HCT116 (cell line): ENCODE results near the gene GMDS. TPM values are rescaled to one million over a fixed set of nuclear protein-coding genes. Genes with fewer than 3 reads are reported as not detected.

Experiments
- ATAC-seq: fragments of 200-7000 bp; cut with Tn5 transposase; 2 replicates; pipeline ENCODE4 v1.9.1; 2020; ENCODE audit warnings: mild to moderate bottlenecking, moderate library complexity
- BruUV-seq: library from RNA; stranded (reverse); fragments of 400-500 nt; replicated peaks from 2 replicates; lab custom pipeline; 2021; lab: Mats Ljungman, UMichigan
- CTCF ChIA-PET: fragments of 300-600 bp; sonication (Branson Sonifier 250); formaldehyde crosslinking; loops from one replicate; lab custom pipeline; 2021; ENCODE audit warnings: antibody characterized with exemption; lab: Charles Lee
- POLR2A ChIA-PET: fragments of 300-600, 350-600 bp; sonication (Branson Sonifier 250); formaldehyde crosslinking; loops from one replicate; lab custom pipeline; 2021; ENCODE audit warnings: antibody characterized with exemption; lab: Charles Lee
- RAD21 ChIA-PET, 2 experiments: fragments of 300-600 bp; sonication (Branson Sonifier 250); formaldehyde crosslinking; loops; one replicate each; lab custom pipeline; 2023; ENCODE audit warnings: low total read pairs in 2 of 2; ENCODE audit not compliant: uncharacterized antibody in 2 of 2, unreplicated experiment in 2 of 2, low non-redundant PET in 1 of 2; lab: Charles Lee
- DNase-seq: peaks from one replicate; pipeline ENCODE4 v3.0.0-alpha.2; 2010; ENCODE audit warnings: low read depth, low spot score
- H2AFZ ChIP-seq: fragments of 200-600 bp; shearing (Covaris generic), sonication (generic); 2 replicates; pipeline ENCODE4 v1.6.1; 2017; ENCODE audit warnings: low read depth, mixed run types, mixed read lengths, antibody characterized with exemption, low read length; ENCODE audit not compliant: poor library complexity, severe bottlenecking
- H3K27ac ChIP-seq: 2 replicates; pipeline ENCODE4 v1.5.1; 2012; ENCODE audit warnings: low read depth, low read length
- H3K27me3 ChIP-seq: fragments of 200-600 bp; sonication (generic); 2 replicates; pipeline ENCODE4 v1.6.1; 2016; ENCODE audit warnings: mixed run types, low read length, mixed read lengths; ENCODE audit not compliant: insufficient read depth
- H3K36me3 ChIP-seq, 2 experiments: fragments of 200-500 bp in 1 of 2; fragments of 200-600 bp in 1 of 2; sonication (Bioruptor generic) in 1 of 2; sonication (generic) in 1 of 2; 2 replicates each; pipeline versions ENCODE4 v1.5.1 to v1.6.1; 2014 to 2016; ENCODE audit warnings: low read length in 2 of 2, inconsistent platforms in 1 of 2, mixed read lengths in 1 of 2, mixed run types in 1 of 2; ENCODE audit not compliant: insufficient read depth in 2 of 2, control insufficient read depth in 1 of 2
- H3K4me1 ChIP-seq, 2 experiments: fragments of 200-600 bp in 1 of 2; sonication (generic) in 1 of 2; 2 replicates each; pipeline versions ENCODE4 v1.5.1 to v1.6.1; 2012 to 2017; ENCODE audit warnings: low read length in 2 of 2, inconsistent platforms in 1 of 2, mild to moderate bottlenecking in 1 of 2, mixed read lengths in 1 of 2, mixed run types in 1 of 2, moderate library complexity in 1 of 2; ENCODE audit not compliant: insufficient read depth in 2 of 2, control insufficient read depth in 1 of 2
- H3K4me2 ChIP-seq: fragments of 200-600 bp; sonication (generic); 2 replicates; pipeline ENCODE4 v1.6.1; 2017; ENCODE audit warnings: mixed run types, low read length, mixed read lengths
- H3K4me3 ChIP-seq, 2 experiments: fragments of 200-600 bp in 1 of 2; sonication (generic) in 1 of 2; replicated peaks in 1 of 2; 2 replicates each; pipeline ENCODE4 v1.5.1; 2011 to 2016; ENCODE audit warnings: low read length in 2 of 2, control low read depth in 1 of 2, low read depth in 1 of 2, mild to moderate bottlenecking in 1 of 2, mixed read lengths in 1 of 2, mixed run types in 1 of 2
- H3K79me2 ChIP-seq: fragments of 200-600 bp; sonication (generic); 2 replicates; pipeline ENCODE4 v1.6.1; 2017; ENCODE audit warnings: mild to moderate bottlenecking, mixed run types, low read length, moderate library complexity, mixed read lengths; ENCODE audit not compliant: insufficient read depth
- H3K9ac ChIP-seq: fragments of 200-600 bp; sonication (generic); 2 replicates; pipeline ENCODE4 v1.6.1; 2016; ENCODE audit warnings: low read length, mixed read lengths
- H3K9me2 ChIP-seq: fragments of 200-600 bp; sonication (generic), shearing (Covaris generic); 2 replicates; pipeline ENCODE4 v1.6.1; 2017; ENCODE audit warnings: mixed run types, mild to moderate bottlenecking, moderate library complexity; ENCODE audit not compliant: insufficient read depth
- H3K9me3 ChIP-seq, 2 experiments: fragments of 200-500 bp in 1 of 2; fragments of 200-600 bp in 1 of 2; sonication (Bioruptor generic) in 1 of 2; sonication (generic) in 1 of 2; 2 replicates each; pipeline ENCODE4 v1.6.1; 2014 to 2017; ENCODE audit warnings: low read length in 2 of 2, mixed read lengths in 2 of 2, inconsistent platforms in 1 of 2, low read depth in 1 of 2, mild to moderate bottlenecking in 1 of 2, mixed run types in 1 of 2, moderate library complexity in 1 of 2; ENCODE audit not compliant: control insufficient read depth in 1 of 2, insufficient read depth in 1 of 2
- H4K20me1 ChIP-seq: fragments of 200-600 bp; sonication (generic), shearing (Covaris generic); 2 replicates; pipeline ENCODE4 v1.6.1; 2017; ENCODE audit warnings: mixed run types, mild to moderate bottlenecking, moderate library complexity; ENCODE audit not compliant: insufficient read depth
- ATF3 ChIP-seq: IDR thresholded peaks from 2 replicates; pipeline ENCODE4 v1.6.1; 2012
- CBX3 ChIP-seq: IDR thresholded peaks from 2 replicates; pipeline ENCODE4 v1.6.1; 2012; ENCODE audit warnings: low read depth
- CTCF ChIP-seq, 3 experiments: fragments of 200-600 bp in 1 of 3; sonication (generic) in 1 of 3; IDR thresholded peaks in 2 of 3; conservative IDR thresholded peaks in 1 of 3; 2 replicates each; pipeline ENCODE4 v1.5.1; 2012 to 2017; ENCODE audit warnings: low read depth in 2 of 3, low read length in 2 of 3, antibody characterized with exemption in 1 of 3, borderline replicate concordance in 1 of 3, control low read depth in 1 of 3, mild to moderate bottlenecking in 1 of 3, mixed read lengths in 1 of 3, mixed run types in 1 of 3, moderate library complexity in 1 of 3; ENCODE audit not compliant: insufficient read depth in 1 of 3
- EGR1 ChIP-seq: IDR thresholded peaks from 2 replicates; pipeline ENCODE4 v1.6.1; 2012; ENCODE audit warnings: low read depth
- EZH2 ChIP-seq: fragments of 200-600 bp; sonication (generic); IDR thresholded peaks from 2 replicates; pipeline ENCODE4 v1.6.1; 2017; ENCODE audit warnings: antibody characterized with exemption, mixed run types
- EZH2phosphoT487 ChIP-seq: fragments of 200-600 bp; IDR thresholded peaks from 2 replicates; pipeline ENCODE4 v1.6.1; 2018; ENCODE audit warnings: antibody characterized with exemption, borderline replicate concordance
- FOSL1 ChIP-seq: IDR thresholded peaks from 2 replicates; pipeline ENCODE4 v1.6.1; 2012; ENCODE audit warnings: low read depth
- JUND ChIP-seq: IDR thresholded peaks from 2 replicates; pipeline ENCODE4 v1.6.1; 2012
- POLR2A ChIP-seq: IDR thresholded peaks from 2 replicates; pipeline ENCODE4 v1.7.0; 2011; ENCODE audit warnings: borderline replicate concordance; ENCODE audit not compliant: insufficient read depth, insufficient read length; ENCODE audit errors: extremely low read depth
- POLR2AphosphoS5 ChIP-seq: IDR thresholded peaks from 2 replicates; pipeline ENCODE4 v1.6.1; 2011; ENCODE audit warnings: mild to moderate bottlenecking, low read depth, low read length, moderate library complexity
- RAD21 ChIP-seq: IDR thresholded peaks from 2 replicates; pipeline ENCODE4 v1.6.1; 2012; ENCODE audit warnings: low read depth, mild to moderate bottlenecking
- SIN3A ChIP-seq: IDR thresholded peaks from 2 replicates; pipeline ENCODE4 v1.6.1; 2012; ENCODE audit warnings: low read depth
- SP1 ChIP-seq: IDR thresholded peaks from 2 replicates; pipeline ENCODE4 v1.6.1; 2012; ENCODE audit warnings: low read depth
- SRF ChIP-seq: IDR thresholded peaks from 2 replicates; pipeline ENCODE4 v1.6.1; 2012; ENCODE audit warnings: low read depth
- TCF7L2 ChIP-seq: IDR thresholded peaks from 2 replicates; pipeline ENCODE4 v1.7.0; 2011; ENCODE audit warnings: borderline replicate concordance, inconsistent platforms; ENCODE audit not compliant: insufficient read depth, insufficient read length; ENCODE audit errors: extremely low read depth
- YY1 ChIP-seq: IDR thresholded peaks from 2 replicates; pipeline ENCODE4 v1.6.1; 2011; ENCODE audit warnings: low read length, low read depth, moderate library complexity, mild to moderate bottlenecking; ENCODE audit not compliant: insufficient replicate concordance; ENCODE audit errors: extremely low read depth
- ZBTB33 ChIP-seq: IDR thresholded peaks from 2 replicates; pipeline ENCODE4 v1.6.1; 2011; ENCODE audit warnings: mild to moderate bottlenecking, low read length, moderate library complexity; ENCODE audit not compliant: insufficient replicate concordance; ENCODE audit errors: extremely low read depth
- ZFX ChIP-seq: fragments of 450-650 bp; IDR thresholded peaks from 2 replicates; pipeline ENCODE4 v1.6.1; 2017
- intact Hi-C: fragments of 100-400 bp; cut with micrococcal nuclease; formaldehyde crosslinking; loops from 2 replicates; pipeline ENCODE4 v1.10.0; 2022
- total RNA-seq: library from RNA; stranded (reverse); gene quantifications from one replicate; pipeline ENCODE4 v1.2.1, GENCODE V29; 2021; ENCODE audit not compliant: unreplicated experiment

Gene GMDS
- total RNA-seq, 1 experiment from 2014 or later: 34.4 TPM

- ChIA-PET CTCF (interaction anchor here (0.6 kb wide), 1 partner anchor 27 kb away, joined by 3 read pairs; no protein-coding TSS in a partner anchor), POLR2A (no interaction called here)
- Histone ChIP-seq H4K20me1 (no peaks in the 10 kb centered on the region), H3K9ac (no peak overlapping the region), H2AFZ (no peak overlapping the region), H3K36me3 (no peaks in the 10 kb centered on the region)
- ATAC-seq: no peak
- TF ChIP-seq ZFX (no peak), POLR2A (no peak), EGR1 (no peak), TCF7L2 (no peak)
- TF ChIP-seq, all 23 proteins: peak for 0
- intact Hi-C loops: no loop called here
- Histone ChIP-seq H3K27me3 (no peaks in the 10 kb centered on the region), H3K4me3 (no peak overlapping the region), H3K9me3 (no peaks in the 10 kb centered on the region; a peak in 1 of 4 replicates), H3K4me1 (no peaks in the 10 kb centered on the region), H3K9me2 (no peaks in the 10 kb centered on the region), H3K79me2 (no peaks in the 10 kb centered on the region), H3K4me2 (no peak overlapping the region), H3K27ac (no peak overlapping the region)
- RAD21 ChIA-PET: no interaction called here
- BruUV-seq: no TSS peak
- no peak for DNase-seq
These were observed 63.2 kb downstream of the GMDS start for GRCh38 chr6:2182251-2182650.

GRCh38 chr6:2181567-2181966 is 63.8 kb downstream of the GMDS start:
- H3K79me2 ChIP-seq: no peaks in the 10 kb centered on the region
- no peak for TF ChIP-seq POLR2A
- TF ChIP-seq SRF: no peak
- no peak for TF ChIP-seq SIN3A
- TF ChIP-seq EZH2phosphoT487: no peak
- TF ChIP-seq CTCF (IDR thresholded peaks at IDR 0.05 in 2 of 3, conservative IDR thresholded peaks at IDR 0.05 in 1 of 3; ENCODE audit: borderline replicate concordance in 1 of 3, insufficient read depth in 1 of 3, low read depth in 2 of 3, low read length in 2 of 3): no peak
- TF ChIP-seq EZH2: no peak
- TF ChIP-seq JUND: no peak
- TF ChIP-seq EGR1: no peak
- no peak for TF ChIP-seq RAD21
- TF ChIP-seq ATF3: no peak
- TF ChIP-seq ZBTB33: no peak
- no peak for TF ChIP-seq CBX3
- no peak for TF ChIP-seq YY1
- TF ChIP-seq SP1: no peak
- no peak for TF ChIP-seq ZFX
- TF ChIP-seq FOSL1: no peak
- no peak for TF ChIP-seq POLR2AphosphoS5
- DNase-seq (no peak), ATAC-seq (no peak)
- no peak overlapping the region for H3K9ac ChIP-seq
- no peak overlapping the region for H2AFZ ChIP-seq
- no peak overlapping the region for H3K4me2 ChIP-seq
- intact Hi-C loops: no loop called here
- no peaks in the 10 kb centered on the region; a peak in 1 of 4 replicates for H3K9me3 ChIP-seq
- H3K27ac ChIP-seq: no peak overlapping the region
- no peak overlapping the region for H3K4me3 ChIP-seq
- H3K36me3 ChIP-seq: no peaks in the 10 kb centered on the region
- CTCF ChIA-PET: no interaction called here
- no peaks in the 10 kb centered on the region for H3K9me2 ChIP-seq
- POLR2A ChIA-PET: no interaction called here
- RAD21 ChIA-PET: no interaction called here
- H3K4me1 ChIP-seq: no peaks in the 10 kb centered on the region
- no peaks in the 10 kb centered on the region for H3K27me3 ChIP-seq
- no peaks in the 10 kb centered on the region for H4K20me1 ChIP-seq
- BruUV-seq: no TSS peak
